NCI-H69 (cell line): ENCODE measurements around the gene WDR5.

Source experiments
- DNase-seq: peaks from one replicate; lab custom pipeline; 2025; lab: John Stamatoyannopoulos, UW

WDR5 gene

GRCh38 chr9:134188386-134189144 is 52.7 kb downstream of the WDR5 start:
- DNase-seq: no peak

- no peak for DNase-seq
Measured at GRCh38 chr9:134189145-134189469, 53.2 kb downstream of the WDR5 start.

GRCh38 chr9:134189470-134190231 is 53.8 kb downstream of the WDR5 start:
- no peak for DNase-seq

- DNase-seq: no peak
Measured at GRCh38 chr9:134190232-134191121, 54.6 kb downstream of the WDR5 start.

GRCh38 chr9:134191455-134192209 is 55.8 kb downstream of the WDR5 start:
- DNase-seq: no peak

- no peak for DNase-seq
Measured at GRCh38 chr9:134192311-134192950, 56.5 kb downstream of the WDR5 start.

- DNase-seq: no peak
Measured at GRCh38 chr9:134192951-134193731, 57.3 kb downstream of the WDR5 start.

GRCh38 chr9:134193912-134194535 is 58.1 kb downstream of the WDR5 start:
- no peak for DNase-seq

GRCh38 chr9:134195558-134195957 is 59.7 kb downstream of the WDR5 start:
- DNase-seq: no peak

- no peak for DNase-seq
Measured at GRCh38 chr9:134196911-134197310, 61.0 kb downstream of the WDR5 start.

- no peak for DNase-seq
Measured at GRCh38 chr9:134198791-134199190, 62.9 kb downstream of the WDR5 start.

GRCh38 chr9:134200730-134201129 is 64.8 kb downstream of the WDR5 start:
- DNase-seq: no peak

GRCh38 chr9:134203224-134203623 is 67.3 kb downstream of the WDR5 start:
- DNase-seq: no peak

GRCh38 chr9:134204041-134204440 is 68.2 kb downstream of the WDR5 start:
- no peak for DNase-seq

- DNase-seq: peak; percentile 52
Measured at GRCh38 chr9:134204991-134205578, 69.2 kb downstream of the WDR5 start.

GRCh38 chr9:134205672-134206310 is 69.9 kb downstream of the WDR5 start:
- peak; percentile 86 for DNase-seq

GRCh38 chr9:134206311-134207300 is 70.7 kb downstream of the WDR5 start:
- DNase-seq: peak; percentile 59

- DNase-seq: no peak
Measured at GRCh38 chr9:134208310-134208841, 72.5 kb downstream of the WDR5 start.
